ENCODE measurements around the gene CLOCK. TPM values are rescaled to one million over a fixed set of nuclear protein-coding genes. Genes with fewer than 3 reads are reported as not detected.

CLOCK gene
- total RNA-seq, 4 donors from 2014 or later, result 24.5 to 42.6 (median 34.8) TPM

- H3K4me3 ChIP-seq, result no peak overlapping the region
- no peak overlapping the region for H3K27ac ChIP-seq (replicated peaks in 1 of 4)
- H3K36me3 ChIP-seq, result no peaks in the 10 kb centered on the region
- WGBS, result 98% methylated on average over 3 of the region's 3 CpGs
- peaks cover 0 to 10% (median 0%) of the 10 kb centered on the region in 4 donors for H3K9me3 ChIP-seq
- H3K4me1 ChIP-seq, result no peaks in the 10 kb centered on the region
- TF ChIP-seq, protein P1, sequence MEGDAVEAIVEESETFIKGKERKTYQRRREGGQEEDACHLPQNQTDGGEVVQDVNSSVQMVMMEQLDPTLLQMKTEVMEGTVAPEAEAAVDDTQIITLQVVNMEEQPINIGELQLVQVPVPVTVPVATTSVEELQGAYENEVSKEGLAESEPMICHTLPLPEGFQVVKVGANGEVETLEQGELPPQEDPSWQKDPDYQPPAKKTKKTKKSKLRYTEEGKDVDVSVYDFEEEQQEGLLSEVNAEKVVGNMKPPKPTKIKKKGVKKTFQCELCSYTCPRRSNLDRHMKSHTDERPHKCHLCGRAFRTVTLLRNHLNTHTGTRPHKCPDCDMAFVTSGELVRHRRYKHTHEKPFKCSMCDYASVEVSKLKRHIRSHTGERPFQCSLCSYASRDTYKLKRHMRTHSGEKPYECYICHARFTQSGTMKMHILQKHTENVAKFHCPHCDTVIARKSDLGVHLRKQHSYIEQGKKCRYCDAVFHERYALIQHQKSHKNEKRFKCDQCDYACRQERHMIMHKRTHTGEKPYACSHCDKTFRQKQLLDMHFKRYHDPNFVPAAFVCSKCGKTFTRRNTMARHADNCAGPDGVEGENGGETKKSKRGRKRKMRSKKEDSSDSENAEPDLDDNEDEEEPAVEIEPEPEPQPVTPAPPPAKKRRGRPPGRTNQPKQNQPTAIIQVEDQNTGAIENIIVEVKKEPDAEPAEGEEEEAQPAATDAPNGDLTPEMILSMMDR (IDR thresholded peaks at IDR 0.05), result no peak
- TF ChIP-seq EP300 (IDR thresholded peaks at IDR 0.05) (no peak), POLR2A (IDR thresholded peaks at IDR 0.05; ENCODE audit: low read depth) (no peak), POLR2AphosphoS5 (IDR thresholded peaks at IDR 0.05) (no peak)
- intact Hi-C loops (cut with DNase I), result no loop called here
- no peaks in the 10 kb centered on the region for H3K27me3 ChIP-seq
- DNase-seq (ENCODE audit: extremely low spot score), result no peak
Measured at GRCh38 chr4:55528491-55528890, 18.2 kb downstream of the CLOCK start.

DNA sequence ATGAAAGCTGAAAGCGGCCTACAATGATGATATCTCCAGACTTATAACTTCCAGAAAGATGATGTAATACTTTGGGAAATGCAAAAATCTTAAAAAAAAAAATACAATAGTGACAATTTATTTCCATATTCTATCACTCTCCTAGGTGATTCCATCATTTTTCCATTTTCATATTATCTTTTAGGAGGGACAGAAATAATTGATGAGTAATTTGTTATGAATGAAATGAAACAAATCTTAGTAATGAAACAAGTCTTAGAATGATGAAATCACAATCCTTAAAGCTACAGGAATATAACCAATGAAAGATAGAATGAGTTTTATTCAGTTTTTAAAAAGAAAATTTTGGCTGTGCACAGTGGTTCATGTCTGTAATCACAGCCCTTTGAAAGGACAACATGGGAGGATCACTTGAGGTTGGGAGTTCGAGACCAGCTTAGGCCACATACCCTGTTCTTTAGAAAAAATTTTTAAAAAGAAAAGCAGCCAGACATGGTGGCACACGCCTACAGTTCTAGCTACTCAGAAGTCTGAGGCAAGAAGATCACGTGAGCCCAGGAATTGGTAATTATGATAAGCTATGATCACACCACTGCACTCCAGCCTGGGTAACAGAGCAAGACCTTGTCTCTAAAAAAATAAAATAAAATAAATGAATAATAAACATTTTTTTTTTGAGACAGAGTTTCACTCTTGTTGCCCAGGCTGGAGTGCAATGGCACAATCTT is 21.7 kb downstream of the CLOCK start:
- peaks cover 0 to 3% (median 0%) of the 10 kb centered on the region in 4 donors for H3K4me1 ChIP-seq
- 89% methylated on average over 4 of the region's 4 CpGs for WGBS

DNA sequence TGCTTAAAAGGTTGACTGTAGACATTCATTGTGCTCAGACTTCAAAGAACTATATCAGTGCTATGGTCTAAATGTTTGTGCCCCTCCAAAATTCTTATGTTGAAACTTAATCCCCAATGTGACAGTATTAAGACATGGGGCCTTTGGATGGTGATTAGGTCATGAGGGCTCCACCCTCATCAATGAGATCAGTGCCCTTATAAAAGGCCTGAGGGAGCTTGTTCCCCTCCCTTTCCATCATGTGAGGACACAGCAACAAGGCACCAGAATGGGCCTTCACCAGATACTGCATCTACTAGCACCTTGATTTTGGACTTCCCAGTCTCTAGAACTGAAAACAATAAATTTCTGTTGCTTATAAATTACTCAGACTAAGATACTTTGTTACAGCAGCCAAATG is 28.3 kb downstream of the CLOCK start:
- H3K4me1 ChIP-seq, result peaks cover 0 to 3% (median 0%) of the 10 kb centered on the region in 4 donors
- intact Hi-C loops (cut with DNase I), result no loop called here
- no peaks in the 10 kb centered on the region for H3K36me3 ChIP-seq
- no peak overlapping the region for H3K4me3 ChIP-seq
- no peak for DNase-seq (ENCODE audit: extremely low spot score)
- H3K9me3 ChIP-seq, result no peaks in the 10 kb centered on the region
- no peaks in the 10 kb centered on the region for H3K27me3 ChIP-seq
- H3K27ac ChIP-seq (replicated peaks in 1 of 4), result no peak overlapping the region
- TF ChIP-seq POLR2AphosphoS5 (IDR thresholded peaks at IDR 0.05) (no peak), POLR2A (IDR thresholded peaks at IDR 0.05; ENCODE audit: low read depth) (no peak), EP300 (IDR thresholded peaks at IDR 0.05) (no peak)
- TF ChIP-seq, protein P1 (IDR thresholded peaks at IDR 0.05), result no peak

More for the DNA sequence above, 21.7 kb downstream of the CLOCK start:
- TF ChIP-seq, protein P1 (IDR thresholded peaks at IDR 0.05), result no peak
- TF ChIP-seq EP300 (IDR thresholded peaks at IDR 0.05) (no peak), POLR2AphosphoS5 (IDR thresholded peaks at IDR 0.05) (no peak), POLR2A (IDR thresholded peaks at IDR 0.05; ENCODE audit: low read depth) (no peak)
- Histone ChIP-seq H3K27me3 (no peaks in the 10 kb centered on the region), H3K36me3 (no peaks in the 10 kb centered on the region), H3K27ac (replicated peaks in 1 of 4) (no peak overlapping the region), H3K9me3 (no peaks in the 10 kb centered on the region), H3K4me3 (no peak overlapping the region)
- intact Hi-C loops (cut with DNase I), result no loop called here
- DNase-seq (ENCODE audit: extremely low spot score), result no peak

DNA sequence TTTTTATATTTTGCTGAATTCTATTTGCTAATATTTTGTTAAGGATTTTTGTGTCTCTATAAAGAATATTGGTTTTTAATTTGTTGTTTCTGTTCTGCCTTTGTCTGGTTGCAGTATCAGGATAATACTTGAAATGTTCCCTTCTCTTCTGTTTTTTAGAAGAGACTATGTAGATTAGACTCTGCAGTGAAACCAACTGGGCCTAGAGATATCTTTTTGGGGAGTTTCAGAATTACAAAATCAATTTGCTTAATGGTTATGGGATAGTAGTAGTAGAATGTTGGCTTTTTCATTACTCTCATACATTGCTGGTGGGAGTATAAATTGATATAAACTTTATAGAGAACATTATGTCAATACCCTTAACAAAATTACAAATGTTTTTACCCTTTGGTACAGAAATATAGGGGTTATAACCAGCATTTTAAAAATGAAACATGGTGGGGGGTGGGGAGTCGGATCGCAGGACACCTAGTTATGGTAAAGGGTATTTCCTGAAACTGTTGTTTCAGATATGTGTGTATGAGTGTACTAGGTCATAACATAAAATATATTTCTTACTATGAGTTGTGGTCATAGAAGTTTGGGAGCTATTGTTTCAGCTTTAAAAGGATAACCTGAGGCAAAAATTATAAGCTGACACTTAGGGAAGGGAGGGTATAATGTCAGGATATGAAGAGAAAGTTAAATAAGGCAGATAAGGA is 29.0 kb downstream of the CLOCK start:
- Histone ChIP-seq H3K27ac (replicated peaks in 1 of 4) (no peak overlapping the region), H3K9me3 (no peaks in the 10 kb centered on the region), H3K36me3 (no peaks in the 10 kb centered on the region), H3K27me3 (no peaks in the 10 kb centered on the region), H3K4me1 (peaks cover 0 to 3% (median 0%) of the 10 kb centered on the region in 4 donors), H3K4me3 (no peak overlapping the region)
- no peak for TF ChIP-seq POLR2A (IDR thresholded peaks at IDR 0.05; ENCODE audit: low read depth)
- DNase-seq (ENCODE audit: extremely low spot score), result no peak
- WGBS, result 97% methylated on average over 2 of the region's 2 CpGs
- intact Hi-C loops (cut with DNase I), result no loop called here

DNA sequence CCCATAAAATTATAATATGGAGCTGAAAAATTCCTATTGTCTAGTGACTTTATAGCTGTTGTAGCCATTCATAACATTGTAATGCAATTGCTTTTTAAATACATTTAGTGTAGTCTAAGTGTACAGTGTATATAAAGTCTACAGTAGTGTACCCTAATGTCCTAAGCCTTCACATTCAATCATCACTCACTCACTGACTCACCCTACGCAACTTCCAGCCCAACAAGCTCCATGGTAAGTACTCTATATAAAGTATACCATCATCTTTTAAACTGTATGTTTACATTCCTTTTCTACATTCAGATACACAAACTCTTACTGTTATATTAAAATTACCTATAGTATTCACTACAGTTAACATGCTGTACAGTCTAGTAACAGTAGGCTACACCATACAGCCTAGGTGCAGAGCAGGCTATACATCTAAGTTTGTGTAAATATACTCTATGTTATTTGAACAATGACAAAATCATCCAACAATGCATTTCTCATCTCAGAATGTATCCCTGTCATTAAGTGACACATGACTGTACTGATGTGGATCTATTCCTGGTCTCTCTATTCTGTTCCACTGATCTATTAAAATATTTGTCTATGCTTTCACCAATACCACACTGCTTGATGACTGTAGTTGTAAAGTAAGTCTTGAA is 33.7 kb downstream of the CLOCK start:
- WGBS, result 100% methylated on average over 1 of the region's 1 CpG
- no peak overlapping the region for H3K27ac ChIP-seq (replicated peaks in 1 of 4)
- no peak for TF ChIP-seq POLR2A (IDR thresholded peaks at IDR 0.05; ENCODE audit: low read depth)
- TF ChIP-seq, protein P1 (IDR thresholded peaks at IDR 0.05), result no peak
- no peak for TF ChIP-seq POLR2AphosphoS5 (IDR thresholded peaks at IDR 0.05)
- no peak for TF ChIP-seq EP300 (IDR thresholded peaks at IDR 0.05)

More for the DNA sequence above, 33.7 kb downstream of the CLOCK start:
- peaks cover 0 to 1% (median 0%) of the 10 kb centered on the region in 4 donors for H3K4me1 ChIP-seq
- H3K27me3 ChIP-seq, result no peaks in the 10 kb centered on the region
- intact Hi-C loops (cut with DNase I), result no loop called here
- no peak overlapping the region for H3K4me3 ChIP-seq
- H3K36me3 ChIP-seq, result peaks cover 0 to 8% (median 0%) of the 10 kb centered on the region in 4 donors
- no peak for DNase-seq (ENCODE audit: extremely low spot score)
- H3K9me3 ChIP-seq, result no peaks in the 10 kb centered on the region

All from esophagus muscularis mucosa (tissue), 4 donors.